Esophagus squamous epithelium (tissue), 4 donors: ENCODE measurements around the gene NSUN6.
"Not testable (repeated sequence)": the region's sequence is repeated elsewhere in the genome, so short reads cannot be mapped to it uniquely, and the experiment has no call there.

ENCODE experiments used
- CTCF ChIP-seq, 6 experiments: fragments of 450-650 bp in 4 of 6; fragments of 200-600 bp in 2 of 6; sonication (generic) in 2 of 6; IDR thresholded peaks; one replicate each; pipeline ENCODE4 v1.5.1; 2016 to 2019; ENCODE audit warnings: antibody characterized with exemption in 6 of 6, mild to moderate bottlenecking in 4 of 6, moderate library complexity in 4 of 6
- POLR2A ChIP-seq, 4 donors: fragments of 450-650 bp; IDR thresholded peaks; one replicate each; pipeline ENCODE4 v1.6.1; 2017; ENCODE audit warnings: antibody characterized with exemption in 4 of 4, mild to moderate bottlenecking in 4 of 4, moderate library complexity in 3 of 4

GRCh38 chr10:18639719-18640118 lies 11.7 kb downstream of the NSUN6 start:
- not testable (repeated sequence) for TF ChIP-seq POLR2A, CTCF (IDR thresholded peaks at IDR 0.05)
